ENCODE data around the gene SLC35G6. TPM values are rescaled to one million over a fixed set of nuclear protein-coding genes. Genes with fewer than 3 reads are reported as not detected.
A peak's percentile ranks its signal among the peaks of the same experiment; 100 is the strongest.
"Not testable (repeated sequence)": the region's sequence is repeated elsewhere in the genome, so short reads cannot be mapped to it uniquely, and the experiment has no call there.

SLC35G6 gene
- total RNA-seq, 1 donor from 2014 or later = not detected

GRCh38 chr17:7478276-7479212 is 2.7 kb upstream of the SLC35G6 start:
- Mint-ChIP-seq H3K36me3 (ENCODE audit: insufficient read depth) (no peaks in the 10 kb centered on the region), H3K4me3 (ENCODE audit: low read depth) (peak overlapping the region; percentile 84), H3K27me3 (no peaks in the 10 kb centered on the region), H3K4me1 (ENCODE audit: low read depth) (peaks cover 50% of the 10 kb centered on the region), H3K9me3 (ENCODE audit: low read depth) (no peaks in the 10 kb centered on the region), H3K27ac (peak overlapping the region; percentile 99)
- peak; percentile 28 for DNase-seq (ENCODE audit: low spot score, unreplicated experiment)
- TF ChIP-seq, protein P1, sequence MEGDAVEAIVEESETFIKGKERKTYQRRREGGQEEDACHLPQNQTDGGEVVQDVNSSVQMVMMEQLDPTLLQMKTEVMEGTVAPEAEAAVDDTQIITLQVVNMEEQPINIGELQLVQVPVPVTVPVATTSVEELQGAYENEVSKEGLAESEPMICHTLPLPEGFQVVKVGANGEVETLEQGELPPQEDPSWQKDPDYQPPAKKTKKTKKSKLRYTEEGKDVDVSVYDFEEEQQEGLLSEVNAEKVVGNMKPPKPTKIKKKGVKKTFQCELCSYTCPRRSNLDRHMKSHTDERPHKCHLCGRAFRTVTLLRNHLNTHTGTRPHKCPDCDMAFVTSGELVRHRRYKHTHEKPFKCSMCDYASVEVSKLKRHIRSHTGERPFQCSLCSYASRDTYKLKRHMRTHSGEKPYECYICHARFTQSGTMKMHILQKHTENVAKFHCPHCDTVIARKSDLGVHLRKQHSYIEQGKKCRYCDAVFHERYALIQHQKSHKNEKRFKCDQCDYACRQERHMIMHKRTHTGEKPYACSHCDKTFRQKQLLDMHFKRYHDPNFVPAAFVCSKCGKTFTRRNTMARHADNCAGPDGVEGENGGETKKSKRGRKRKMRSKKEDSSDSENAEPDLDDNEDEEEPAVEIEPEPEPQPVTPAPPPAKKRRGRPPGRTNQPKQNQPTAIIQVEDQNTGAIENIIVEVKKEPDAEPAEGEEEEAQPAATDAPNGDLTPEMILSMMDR (IDR thresholded peaks at IDR 0.05; ENCODE audit: unreplicated experiment) = no peak

DNA sequence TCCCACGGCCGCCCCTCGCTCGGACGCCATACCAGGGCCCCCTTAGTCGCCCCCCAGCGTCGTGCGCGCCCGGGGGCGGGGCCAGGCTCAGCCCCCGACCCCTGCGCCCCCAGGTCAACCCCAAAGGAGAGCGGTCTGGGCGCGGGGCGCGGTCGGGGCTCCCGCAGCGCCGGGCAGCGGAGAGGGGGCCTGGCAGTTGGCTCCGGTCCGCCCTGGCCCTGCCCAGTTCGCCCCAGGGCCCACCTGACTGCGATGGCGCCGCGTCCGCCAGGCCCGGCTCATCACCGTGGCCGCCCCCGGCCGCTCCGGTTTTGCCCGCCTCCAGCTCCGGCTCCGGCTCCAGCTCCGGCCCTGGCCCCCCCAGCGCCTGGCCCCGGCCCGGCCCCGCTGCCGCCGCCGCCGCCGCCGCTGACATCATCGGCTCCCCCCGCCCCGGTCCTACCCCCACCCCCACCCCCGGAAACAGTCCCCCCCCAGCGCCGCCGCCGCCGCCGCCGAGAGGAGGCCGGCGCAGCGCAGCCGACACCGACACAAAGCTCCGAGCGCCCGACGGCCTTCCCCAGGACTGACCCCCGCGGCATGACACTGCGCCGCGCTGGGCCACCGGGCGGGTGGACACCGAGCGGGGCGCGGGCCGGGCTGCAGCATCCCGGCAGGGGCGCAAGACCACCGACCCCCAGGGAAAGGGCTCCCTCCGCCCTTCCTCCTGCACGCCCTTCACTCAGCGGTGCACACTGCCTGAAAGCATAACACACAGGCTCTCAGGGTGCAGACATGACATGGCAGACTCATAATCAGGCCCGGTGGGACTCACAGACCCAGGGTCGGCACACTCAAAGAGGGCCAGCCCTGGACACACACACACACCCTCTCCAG is 1.8 kb upstream of the SLC35G6 start, which contains the start of gene ZBTB4:
Gene ZBTB4 (minus strand): TSS at position 419 of the 876 bp plus-strand sequence. CDS start 12,830 bp downstream, outside the sequence.
- TF ChIP-seq, protein P1 (IDR thresholded peaks at IDR 0.05; ENCODE audit: unreplicated experiment) = no peak
- H3K4me1 Mint-ChIP-seq (ENCODE audit: low read depth) = peaks cover 52% of the 10 kb centered on the region
- no peaks in the 10 kb centered on the region for H3K27me3 Mint-ChIP-seq
- no peaks in the 10 kb centered on the region for H3K36me3 Mint-ChIP-seq (ENCODE audit: insufficient read depth)
- H3K4me3 Mint-ChIP-seq (ENCODE audit: low read depth) = peak within 1 kb of the TSS; percentile 95
- no peaks in the 10 kb centered on the region for H3K9me3 Mint-ChIP-seq (ENCODE audit: low read depth)
- peak within 1 kb of the TSS; percentile 100 for H3K27ac Mint-ChIP-seq
- DNase-seq (ENCODE audit: low spot score, unreplicated experiment) = peak; percentile 40

- Mint-ChIP-seq H3K9me3 (ENCODE audit: low read depth) (no peaks in the 10 kb centered on the region), H3K36me3 (ENCODE audit: insufficient read depth) (no peaks in the 10 kb centered on the region), H3K27ac (peak overlapping the region; percentile 100), H3K27me3 (no peaks in the 10 kb centered on the region), H3K4me1 (ENCODE audit: low read depth) (peaks cover 55% of the 10 kb centered on the region), H3K4me3 (ENCODE audit: low read depth) (peak overlapping the region; percentile 95)
- no peak for DNase-seq (ENCODE audit: low spot score, unreplicated experiment)
- TF ChIP-seq, protein P1 (IDR thresholded peaks at IDR 0.05; ENCODE audit: unreplicated experiment) = no peak
These were observed 1.2 kb upstream of the SLC35G6 start for GRCh38 chr17:7480089-7480384.

DNA sequence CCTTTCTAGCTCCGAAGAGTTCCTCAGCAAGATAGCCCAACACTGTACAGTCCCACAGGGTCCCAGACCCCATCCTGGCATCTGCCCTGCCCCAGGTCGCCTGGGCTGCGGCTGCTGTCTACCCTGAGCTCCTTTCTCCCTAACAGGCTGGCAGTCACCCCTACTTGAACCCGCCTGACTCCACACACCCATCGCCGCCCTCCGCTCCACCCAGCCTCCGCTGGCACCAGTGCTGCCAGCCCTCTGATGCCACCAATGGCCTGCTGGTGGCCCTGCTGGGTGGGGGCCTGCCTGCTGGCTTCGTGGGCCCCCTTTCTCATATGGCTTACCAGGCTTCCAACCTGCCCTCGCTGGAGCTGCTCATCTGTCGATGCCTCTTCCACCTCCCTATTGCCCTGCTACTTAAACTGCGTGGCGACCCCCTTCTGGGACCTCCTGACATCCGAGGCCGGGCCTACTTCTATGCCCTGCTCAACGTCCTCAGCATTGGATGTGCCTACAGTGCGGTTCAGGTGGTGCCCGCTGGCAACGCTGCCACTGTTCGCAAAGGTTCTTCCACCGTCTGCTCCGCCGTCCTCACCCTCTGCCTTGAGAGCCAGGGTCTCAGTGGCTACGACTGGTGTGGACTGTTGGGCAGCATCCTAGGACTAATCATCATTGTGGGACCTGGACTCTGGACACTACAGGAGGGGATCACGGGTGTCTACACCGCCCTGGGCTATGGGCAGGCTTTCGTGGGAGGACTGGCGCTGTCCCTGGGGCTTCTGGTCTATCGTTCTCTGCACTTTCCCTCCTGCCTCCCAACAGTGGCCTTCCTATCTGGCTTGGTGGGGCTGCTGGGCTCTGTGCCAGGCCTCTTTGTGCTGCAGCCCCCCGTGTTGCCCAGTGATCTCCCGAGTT is 846 bp downstream of the SLC35G6 start:
- H3K36me3 Mint-ChIP-seq (ENCODE audit: insufficient read depth); H3K9me3 Mint-ChIP-seq (ENCODE audit: low read depth); H3K27me3 Mint-ChIP-seq; DNase-seq (ENCODE audit: low spot score, unreplicated experiment): not testable (repeated sequence)
- Mint-ChIP-seq H3K27ac (peak overlapping the region; percentile 100), H3K4me3 (ENCODE audit: low read depth) (peak overlapping the region; percentile 97), H3K4me1 (ENCODE audit: low read depth) (peaks cover 59% of the 10 kb centered on the region)

DNA sequence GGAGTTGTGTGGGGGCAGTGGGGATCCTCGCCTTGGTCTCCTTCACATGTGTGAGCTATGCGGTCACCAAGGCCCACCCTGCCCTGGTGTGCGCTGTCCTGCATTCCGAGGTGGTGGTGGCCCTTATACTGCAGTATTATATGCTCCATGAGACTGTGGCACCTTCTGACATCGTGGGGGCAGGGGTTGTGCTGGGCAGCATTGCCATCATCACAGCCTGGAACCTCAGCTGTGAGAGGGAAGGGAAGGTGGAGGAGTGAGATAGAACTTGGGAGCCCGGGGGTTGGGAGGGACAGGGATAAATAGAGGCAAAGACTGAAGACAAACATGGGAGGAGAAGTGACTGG is 1.5 kb downstream of the SLC35G6 start:
- Mint-ChIP-seq H3K4me1 (ENCODE audit: low read depth) (peaks cover 58% of the 10 kb centered on the region), H3K27ac (peak overlapping the region; percentile 100), H3K4me3 (ENCODE audit: low read depth) (peak overlapping the region; percentile 97)
- H3K9me3 Mint-ChIP-seq (ENCODE audit: low read depth); H3K27me3 Mint-ChIP-seq; H3K36me3 Mint-ChIP-seq (ENCODE audit: insufficient read depth); DNase-seq (ENCODE audit: low spot score, unreplicated experiment): not testable (repeated sequence)

All from progenitor cell of endocrine pancreas (in vitro differentiated cells).